K562 (cell line): ENCODE measurements around the gene COP1. TPM values are rescaled to one million over a fixed set of nuclear protein-coding genes. Genes with fewer than 3 reads are reported as not detected.

Source experiments
- ATF6 ChIP-seq: sonication (generic); formaldehyde crosslinking; IDR thresholded peaks from 2 replicates; pipeline ENCODE4 v1.4.0; 2020; ENCODE audit warnings: mild to moderate bottlenecking, missing genetic modification reagents
- DACH1 ChIP-seq: fragments of 450-650 bp; IDR thresholded peaks from 2 replicates; pipeline ENCODE4 v1.6.1; 2018; ENCODE audit not compliant: partially characterized antibody
- MYC ChIP-seq, 2 experiments: fragments of 250-450 bp in 1 of 2; sonication (Bioruptor Pico) in 1 of 2; IDR thresholded peaks; 2 replicates each; pipeline versions ENCODE4 v1.5.1 to v1.6.1; 2012 to 2021; ENCODE audit warnings: low read depth in 2 of 2, borderline replicate concordance in 1 of 2, improper control_type of control experiment in 1 of 2, low read length in 1 of 2, mild to moderate bottlenecking in 1 of 2, moderate library complexity in 1 of 2
- PPARD ChIP-seq: fragments of 250-450 bp; sonication (Bioruptor Pico); IDR thresholded peaks from 2 replicates; pipeline ENCODE4 v1.8.0; 2022; ENCODE audit warnings: inconsistent platforms, mild to moderate bottlenecking, moderate library complexity
- TAF1 ChIP-seq: IDR thresholded peaks from 2 replicates; pipeline ENCODE4 v1.6.1; 2011; ENCODE audit warnings: mild to moderate bottlenecking, low read length, moderate library complexity; ENCODE audit not compliant: insufficient read depth, control insufficient read depth, severe bottlenecking; ENCODE audit errors: extremely low read depth
- ZFP91 ChIP-seq: sonication (generic); formaldehyde crosslinking; IDR thresholded peaks from 2 replicates; pipeline ENCODE4 v1.8.0; 2022; ENCODE audit warnings: mild to moderate bottlenecking, missing genetic modification reagents
- polyA plus RNA-seq, 8 experiments: library from polyadenylated mRNA; depleted of rRNA in 4 of 8; stranded (reverse) in 5 of 8; unstranded in 3 of 8; fragments of >200 nt; fragmentation: Nextera tagmentation in 2 of 8; fragmentation: Illumina TruSeq in 1 of 8; extraction: Ambion mirVana in 2 of 8; extraction: Trizol in 1 of 8; gene quantifications; 2 replicates each; pipeline versions ENCODE4 v1.2.1 to v1.2.3, GENCODE V29; 2011 to 2014; ENCODE audit warnings: inconsistent platforms in 1 of 8, missing spikeins in 1 of 8
- total RNA-seq, 7 experiments: library from RNA; depleted of rRNA in 6 of 7; stranded (reverse); fragments of >200 nt in 6 of 7; fragmentation: Illumina TruSeq in 2 of 7; extraction: Trizol in 2 of 7; gene quantifications; 2 replicates each; pipeline versions ENCODE4 v1.2.1 to v1.2.3, GENCODE V29; 2011 to 2021; ENCODE audit warnings: low replicate concordance in 1 of 7

Gene COP1
- total and polyA plus RNA-seq, 9 of the 15 experiments (the other 6 are each of a cell fraction or from before 2014, with no cell fraction given): 25.8 to 77.7 (median 58.6) TPM

GRCh38 chr1:175969231-175969630 is 237.9 kb downstream of the COP1 start (continued):
- TF ChIP-seq TAF1: no peak
- TF ChIP-seq ATF6 (CRISPR knock-in tag): no peak
- TF ChIP-seq PPARD: no peak
- no peak for TF ChIP-seq ZFP91 (CRISPR knock-in tag)
- TF ChIP-seq DACH1: no peak
- no peak for TF ChIP-seq MYC (IDR thresholded peaks at IDR 0.05; ENCODE audit: low read depth, low read length)
- TF ChIP-seq MYC (CRISPR knock-in tag; IDR thresholded peaks at IDR 0.05; ENCODE audit: borderline replicate concordance, low read depth): no peak
